ENCODE results near the gene SAXO1.
"Not testable (repeated sequence)": the region's sequence is repeated elsewhere in the genome, so short reads cannot be mapped to it uniquely, and the experiment has no call there.

SAXO1 gene

DNA sequence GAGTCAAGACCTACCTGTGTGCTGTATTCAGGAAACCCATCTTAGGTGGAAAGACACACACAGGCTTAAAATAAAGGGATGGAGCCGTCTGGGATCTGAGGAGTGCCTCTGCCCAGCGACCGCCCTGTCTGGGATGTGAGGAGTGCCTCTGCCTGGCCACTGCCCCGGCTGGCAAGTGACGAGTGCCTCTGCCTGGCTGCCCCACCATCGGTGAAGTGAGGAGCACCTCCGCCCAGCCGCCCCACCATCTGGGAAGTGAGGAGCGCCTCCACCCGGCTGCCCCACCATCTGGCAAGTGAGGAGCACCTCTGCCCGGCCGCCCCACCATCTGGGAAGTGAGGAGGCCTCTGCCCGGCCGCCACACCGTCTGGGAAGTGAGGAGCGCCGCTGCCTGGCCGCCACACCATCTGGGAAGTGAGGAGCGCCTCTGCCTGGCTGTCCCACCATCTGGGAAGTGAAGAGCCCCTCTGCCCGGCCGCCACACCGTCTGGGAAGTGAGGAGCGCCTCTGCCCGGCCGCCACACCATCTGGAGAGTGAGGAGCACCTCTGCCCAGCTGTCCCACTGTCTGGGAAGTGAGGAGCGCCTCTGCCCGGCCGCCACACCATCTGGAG, 33.7 kb downstream of the SAXO1 start:
- DNase-seq: no peak

DNA sequence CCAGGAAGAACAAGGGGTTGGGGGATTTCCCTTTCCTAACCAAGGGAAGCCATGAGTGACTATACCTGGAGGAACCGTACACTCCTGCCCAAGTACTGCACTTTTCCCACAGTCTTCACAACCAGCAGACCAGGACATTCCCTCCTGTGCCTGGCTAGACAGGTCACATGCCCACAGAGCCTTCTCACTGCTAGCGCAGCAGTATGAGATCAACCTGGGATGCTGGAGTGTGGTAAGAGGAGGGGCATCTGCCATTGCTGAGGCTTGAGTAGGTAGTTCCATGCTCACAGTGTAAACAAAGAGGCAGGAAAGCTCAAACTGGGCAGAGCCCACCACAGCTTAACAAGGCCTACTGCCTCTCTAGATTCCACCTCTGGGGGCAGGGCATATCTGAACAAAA, 35.9 kb downstream of the SAXO1 start:
- no peak for DNase-seq

DNA sequence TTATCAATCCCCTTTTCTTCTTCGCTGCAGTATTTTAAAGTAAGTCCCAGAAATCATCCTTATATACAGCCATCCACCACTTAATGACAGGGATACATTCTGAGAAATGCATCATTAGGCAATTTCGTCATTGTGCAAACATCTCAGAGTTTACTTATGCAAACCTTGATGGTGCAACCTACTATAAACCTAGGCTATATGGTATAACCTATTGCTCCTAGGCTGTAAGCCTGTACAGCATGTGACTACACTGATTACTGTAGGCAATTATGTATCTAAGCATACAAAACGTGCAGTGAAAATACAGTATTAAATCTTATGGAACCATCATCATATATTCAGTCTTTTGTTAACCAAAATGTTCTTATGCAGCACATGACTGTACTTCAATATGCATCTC, 36.8 kb downstream of the SAXO1 start:
- no peak for DNase-seq

- no peak for DNase-seq
Measured at GRCh38 chr9:18994263-18994916, 38.6 kb downstream of the SAXO1 start.

DNA sequence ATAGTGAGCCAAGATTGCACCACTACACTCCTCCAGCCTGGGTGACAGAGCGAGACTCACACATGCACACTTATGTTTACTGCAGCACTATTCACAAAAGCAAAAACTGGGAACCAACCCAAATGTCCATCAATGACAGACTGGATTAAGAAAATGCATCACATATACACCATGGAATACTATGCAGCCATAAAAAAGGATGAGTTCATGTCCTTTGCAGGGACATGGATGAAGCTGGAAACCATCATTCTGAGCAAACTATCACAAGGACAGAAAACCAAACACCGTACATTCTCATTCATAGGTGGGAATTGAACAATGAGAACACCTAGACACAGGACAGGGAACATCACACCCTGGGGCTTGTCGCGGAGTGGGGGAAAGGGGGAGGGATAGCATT, 41.8 kb downstream of the SAXO1 start:
- not testable (repeated sequence) for DNase-seq

- no peak for DNase-seq
Measured at GRCh38 chr9:18990494-18990893, 42.5 kb downstream of the SAXO1 start.

DNA sequence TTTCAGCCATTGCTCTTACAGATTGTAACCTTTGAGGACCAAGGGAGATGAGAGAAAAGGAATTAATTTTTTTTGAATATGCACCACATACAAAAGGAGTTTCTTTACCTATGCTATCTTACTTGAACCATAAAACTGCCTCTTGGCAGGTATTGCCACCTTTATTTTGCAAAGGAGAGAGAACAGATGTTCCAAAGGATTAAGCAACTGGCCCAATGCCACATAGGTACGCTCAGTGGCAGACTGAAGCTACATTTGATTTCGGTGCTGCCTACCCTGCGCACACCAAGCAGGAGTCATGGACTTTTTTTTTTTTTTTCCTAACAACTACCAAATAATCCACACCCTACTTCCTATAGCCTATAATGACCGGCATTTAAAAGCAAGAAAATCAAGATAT, 43.1 kb downstream of the SAXO1 start:
- no peak for DNase-seq

GRCh38 chr9:18989097-18989496, 43.9 kb downstream of the SAXO1 start:
- no peak for DNase-seq

DNA sequence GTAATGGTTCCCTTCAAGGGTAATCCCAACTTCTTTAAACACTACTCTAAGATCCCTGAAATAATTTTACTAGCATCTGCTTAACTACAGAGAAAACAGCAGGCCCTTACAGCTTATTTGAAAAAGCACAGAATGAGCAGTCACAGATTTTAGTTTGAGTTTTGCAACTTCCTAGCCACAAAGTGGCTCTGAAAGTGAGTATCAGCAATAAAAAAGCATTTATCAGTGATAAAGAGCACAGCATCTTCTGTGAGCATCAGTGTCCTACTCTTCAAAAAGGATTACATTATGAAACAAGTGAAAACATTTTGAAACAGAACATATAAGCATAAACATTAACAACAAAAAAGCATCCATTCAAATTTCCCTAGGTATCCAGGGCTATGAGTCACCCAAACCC, 45.0 kb downstream of the SAXO1 start:
- DNase-seq: no peak

GRCh38 chr9:18985996-18986395, 47.0 kb downstream of the SAXO1 start:
- DNase-seq: no peak

DNA sequence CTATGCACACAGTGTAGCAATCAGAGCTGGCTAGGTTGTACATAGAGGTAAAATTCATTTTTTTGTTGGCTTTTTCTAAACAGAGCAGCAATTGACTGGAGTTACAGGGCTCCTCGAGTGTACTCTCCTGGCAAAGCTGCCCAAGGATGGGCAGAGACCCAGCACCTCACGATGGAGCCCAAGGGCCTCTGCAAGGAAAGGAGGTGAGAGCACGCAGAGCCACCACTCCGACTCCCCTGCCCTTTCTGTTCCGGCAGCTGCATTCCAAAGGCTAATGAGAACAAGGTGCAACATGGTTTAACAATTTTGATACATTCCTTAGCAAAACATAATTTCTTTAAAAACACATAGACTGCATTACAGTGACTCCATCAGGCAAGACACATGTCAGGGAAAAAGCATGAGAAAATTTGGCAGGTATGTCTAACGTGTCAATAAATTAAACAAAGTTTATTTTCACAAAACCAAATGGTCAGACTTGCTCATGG, 47.5 kb downstream of the SAXO1 start:
- no peak for DNase-seq

DNA sequence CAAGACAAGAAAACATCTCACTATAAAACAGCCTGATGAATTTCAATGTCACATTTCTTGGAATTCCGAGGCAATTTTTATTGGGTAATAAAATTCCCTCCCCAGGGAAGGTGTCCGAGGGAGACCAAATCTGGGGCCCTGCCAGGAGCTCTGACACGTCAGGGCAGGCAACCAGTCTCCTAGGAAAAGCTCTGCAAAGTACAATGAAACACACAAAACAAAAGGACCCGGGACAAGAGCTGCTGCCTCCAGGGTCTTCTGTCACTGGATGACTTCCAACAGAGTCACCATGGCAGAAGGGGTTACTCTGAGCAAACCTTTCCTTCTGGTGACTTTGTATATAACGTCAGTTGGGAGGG, 50.8 kb downstream of the SAXO1 start:
- no peak for DNase-seq

DNA sequence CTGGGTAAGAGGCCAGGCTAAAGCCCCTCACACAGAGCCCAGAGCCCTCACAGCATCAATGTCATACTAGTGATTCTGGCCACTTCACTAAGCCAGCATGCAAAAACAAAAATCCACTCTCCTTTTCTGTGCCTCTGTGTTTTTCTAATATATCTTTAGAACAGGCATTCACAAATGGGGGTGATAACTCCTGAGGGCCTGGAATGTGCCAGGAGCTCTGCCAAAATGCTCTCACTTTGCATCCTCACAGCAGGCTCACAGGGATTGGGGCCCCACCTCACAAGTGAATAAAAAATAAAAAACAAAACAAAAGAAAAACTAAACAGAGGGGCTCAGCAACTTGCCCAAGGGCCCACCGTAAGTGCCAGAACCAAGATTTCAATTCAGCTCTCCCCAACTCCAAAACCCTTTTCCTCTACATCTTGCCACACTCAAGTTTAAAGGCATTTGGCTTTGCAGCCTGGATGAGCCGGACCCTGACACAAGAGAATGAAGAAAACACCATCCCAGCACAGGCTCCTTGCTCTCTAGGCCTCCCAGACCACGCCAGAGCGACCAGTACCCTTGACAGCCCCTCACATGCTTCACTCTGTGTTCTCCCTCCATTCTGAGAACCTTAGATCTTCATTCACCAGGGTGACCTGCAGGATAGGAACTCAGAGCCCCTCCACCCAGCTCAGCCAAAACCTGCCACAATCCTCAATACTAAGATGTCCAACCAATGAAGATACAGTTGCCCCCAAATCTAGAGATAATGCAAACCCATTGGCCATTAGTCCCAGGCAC, 51.3 kb downstream of the SAXO1 start:
- no peak for DNase-seq

GRCh38 chr9:18980189-18980588, 52.8 kb downstream of the SAXO1 start:
- DNase-seq: no peak

- no peak for DNase-seq
Measured at GRCh38 chr9:18979367-18979766, 53.6 kb downstream of the SAXO1 start.

GRCh38 chr9:18978188-18978587, 54.8 kb downstream of the SAXO1 start:
- DNase-seq: no peak

DNA sequence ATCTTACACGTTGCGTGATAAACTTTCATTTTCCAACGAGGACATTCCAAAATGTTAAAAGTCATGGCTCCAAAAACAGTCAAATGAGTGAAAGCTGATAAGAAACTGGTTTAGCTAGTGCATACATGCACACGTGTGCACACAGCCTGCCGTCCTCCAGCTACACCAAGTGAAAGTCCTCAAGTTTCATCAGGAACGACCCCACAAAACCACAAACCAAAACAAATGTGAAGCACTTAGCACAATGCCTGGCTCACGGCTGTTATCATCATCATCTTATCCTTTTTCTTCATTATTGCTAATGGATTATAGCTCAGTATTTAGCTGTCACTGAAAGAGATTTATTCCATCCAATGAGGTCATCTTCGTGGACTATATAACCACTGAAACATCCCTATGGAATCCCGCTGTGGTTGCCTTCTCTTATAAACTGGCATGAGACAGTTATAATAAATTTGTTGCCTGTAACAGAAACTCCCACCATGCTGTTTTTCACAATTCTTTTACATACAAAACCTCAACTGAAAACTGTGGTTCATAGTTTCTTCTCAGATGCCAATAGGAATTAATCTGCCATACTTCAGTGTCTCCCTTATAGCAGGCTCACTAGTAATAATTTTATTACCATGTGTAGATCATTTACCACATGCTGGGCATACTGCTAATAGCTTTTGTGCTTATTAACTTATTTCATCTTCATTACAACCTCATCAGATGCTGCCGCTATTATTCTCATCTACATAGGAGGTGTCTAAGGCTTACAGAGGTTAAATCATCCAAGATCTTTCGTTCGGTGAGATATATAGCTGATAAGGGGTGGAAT, 56.1 kb downstream of the SAXO1 start:
- no peak for DNase-seq

DNA sequence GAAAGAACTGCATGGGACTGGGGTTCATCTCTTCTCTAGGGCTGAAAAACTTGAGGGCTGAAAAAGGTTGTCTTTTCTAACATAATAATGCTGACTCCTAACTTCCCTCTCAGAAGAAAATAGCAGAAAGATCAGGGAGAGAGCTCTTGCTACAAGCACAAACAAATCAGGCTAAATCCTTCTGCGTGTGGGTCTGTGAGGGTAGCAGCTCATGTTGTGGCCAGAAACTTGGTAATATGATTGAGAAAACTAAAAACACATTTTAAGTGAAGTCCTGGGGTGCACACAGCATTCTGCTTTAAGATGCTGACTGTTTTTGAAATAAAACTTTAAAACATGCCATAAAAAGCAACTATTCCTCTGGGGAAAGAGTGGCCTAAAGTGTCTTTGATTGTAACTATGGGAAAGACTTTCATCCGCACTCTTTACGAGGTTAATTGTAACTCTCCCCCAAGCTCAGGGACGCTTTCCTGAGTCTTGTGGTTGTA, 56.7 kb downstream of the SAXO1 start:
- no peak for DNase-seq

DNA sequence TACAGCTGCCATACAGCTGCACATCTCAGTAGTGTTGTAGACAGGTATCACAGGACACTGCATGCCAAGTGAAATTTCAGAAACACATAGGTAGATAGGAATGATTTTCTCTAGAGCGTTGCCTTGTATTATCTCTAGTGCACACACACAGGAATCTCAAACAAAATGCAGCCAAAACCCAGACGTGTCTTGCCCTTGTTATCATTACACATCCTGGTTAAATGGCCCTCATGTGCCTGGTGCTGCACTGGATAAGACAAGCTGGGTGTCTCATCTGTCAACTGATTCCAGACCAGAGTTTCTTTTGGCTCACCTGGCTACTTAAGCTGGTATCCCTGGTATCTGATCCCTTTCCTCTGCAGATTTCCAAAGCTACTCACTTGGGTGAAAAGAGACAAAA, 59.7 kb downstream of the SAXO1 start:
- DNase-seq: no peak

DNA sequence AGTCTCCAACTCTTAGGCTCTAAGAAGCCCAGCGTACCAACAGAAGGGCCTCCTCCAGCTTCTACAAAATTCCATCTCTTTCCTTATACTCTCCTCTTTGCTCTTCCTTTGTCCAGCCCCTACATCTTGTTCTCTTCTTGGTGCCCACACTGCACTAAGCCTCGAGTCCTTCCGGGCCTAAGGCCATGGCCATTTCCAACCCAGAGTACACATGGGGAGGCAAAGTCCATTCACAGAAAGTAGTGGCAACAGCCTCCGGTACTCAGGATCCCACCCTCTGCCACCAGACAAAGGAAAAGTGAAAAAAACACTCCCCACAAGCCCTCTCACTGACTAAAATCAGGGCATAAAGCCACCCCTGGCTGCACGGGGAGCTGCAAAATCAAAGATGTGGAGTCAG, 60.3 kb downstream of the SAXO1 start:
- no peak for DNase-seq

DNA sequence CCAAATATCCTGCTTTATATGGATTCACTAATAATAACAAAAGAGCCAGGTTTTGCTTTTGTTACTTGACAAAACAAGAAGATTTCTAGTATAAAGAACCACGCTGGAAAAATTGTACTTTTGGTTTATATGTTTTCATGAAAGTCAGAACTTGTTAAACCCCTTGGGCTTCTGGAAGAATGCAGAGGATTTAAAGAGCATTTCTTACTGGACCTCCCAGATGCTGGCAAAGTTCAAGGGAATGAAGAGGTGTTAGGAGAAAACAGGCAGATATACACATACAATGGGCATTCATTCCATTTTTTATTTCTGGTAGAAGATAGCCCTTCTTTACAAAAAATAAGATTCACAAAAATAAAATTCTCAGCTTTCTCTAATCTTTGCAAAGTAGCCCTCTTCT, 61.1 kb downstream of the SAXO1 start:
- DNase-seq: no peak

- DNase-seq: no peak
Measured at GRCh38 chr9:18971404-18971803, 61.6 kb downstream of the SAXO1 start.

GRCh38 chr9:18970393-18970792, 62.6 kb downstream of the SAXO1 start:
- no peak for DNase-seq

Data from activated T-cell treated with anti-CD3 and anti-CD28 coated beads, Interleukin-2, amount 50 U/mL, for 1 hour (primary cell).